GM13977 (cell line): ENCODE results near the gene HDGFL2.

ENCODE experiments used
- DNase-seq: peaks from one replicate; pipeline ENCODE4 v3.0.0; 2012; ENCODE audit warnings: low spot score
- CTCF ChIP-seq: IDR thresholded peaks from 2 replicates; pipeline ENCODE4 v1.5.1; 2012; ENCODE audit warnings: mild to moderate bottlenecking, control low read depth; ENCODE audit not compliant: insufficient read depth; ENCODE audit errors: extremely low read depth, missing control alignments
- in situ Hi-C: fragments of 300-500 bp; cut with MboI; formaldehyde crosslinking; loops from one replicate; pipeline ENCODE4 v1.12.0; 2022; ENCODE audit warnings: low sequenced_read_pairs, low pct_unique_long_range_greater_than_20kb, mixed read lengths, inconsistent platforms; ENCODE audit not compliant: unreplicated experiment

HDGFL2 gene

GRCh38 chr19:4497770-4498389, 25.8 kb downstream of the HDGFL2 start:
- in situ Hi-C loops, result no loop called here
- DNase-seq, result no peak
- TF ChIP-seq CTCF, result no peak

GRCh38 chr19:4498694-4499093, 26.6 kb downstream of the HDGFL2 start:
- no peak for TF ChIP-seq CTCF
- in situ Hi-C loops, result no loop called here
- no peak for DNase-seq

DNA sequence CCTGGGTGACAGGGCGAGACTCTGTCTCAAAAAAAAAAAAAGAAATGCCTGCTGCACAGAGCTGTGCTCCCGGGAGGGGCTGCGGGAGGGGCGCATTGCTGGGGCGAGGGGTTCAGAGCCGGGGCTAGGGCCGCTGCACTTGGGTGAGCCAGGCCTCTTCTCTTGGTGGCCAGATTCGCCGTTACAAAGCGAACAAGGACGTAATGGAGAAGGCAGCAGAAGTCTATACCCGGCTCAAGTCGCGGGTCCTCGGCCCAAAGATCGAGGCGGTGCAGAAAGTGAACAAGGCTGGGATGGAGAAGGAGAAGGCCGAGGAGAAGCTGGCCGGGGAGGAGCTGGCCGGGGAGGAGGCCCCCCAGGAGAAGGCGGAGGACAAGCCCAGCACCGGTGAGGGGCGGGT, 27.2 kb downstream of the HDGFL2 start:
- DNase-seq, result no peak
- no peak for TF ChIP-seq CTCF
- in situ Hi-C loops, result no loop called here

DNA sequence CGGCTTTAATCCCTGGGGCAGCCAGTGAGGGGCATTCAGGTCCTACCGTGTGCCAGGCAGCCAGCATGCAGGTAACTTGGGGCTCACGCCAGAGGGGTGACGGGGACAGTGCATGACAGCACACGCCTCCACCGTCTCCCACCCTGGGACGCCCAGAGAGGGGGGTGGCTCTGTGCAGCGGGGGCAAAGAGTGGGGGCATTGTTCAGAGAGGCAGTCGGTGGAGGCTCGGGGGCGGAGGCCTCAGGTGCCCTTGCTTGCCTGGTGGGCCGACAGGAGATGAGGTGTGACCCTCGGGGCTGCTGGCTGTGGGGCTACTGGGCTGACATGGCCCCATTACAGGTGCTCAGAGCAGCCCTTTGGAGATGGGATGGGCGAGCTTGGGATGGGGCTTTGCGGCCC, 27.8 kb downstream of the HDGFL2 start:
- no peak for TF ChIP-seq CTCF
- in situ Hi-C loops, result no loop called here
- no peak for DNase-seq

GRCh38 chr19:4500841-4501591, 28.9 kb downstream of the HDGFL2 start:
- TF ChIP-seq CTCF, result no peak
- in situ Hi-C loops, result no loop called here
- no peak for DNase-seq

DNA sequence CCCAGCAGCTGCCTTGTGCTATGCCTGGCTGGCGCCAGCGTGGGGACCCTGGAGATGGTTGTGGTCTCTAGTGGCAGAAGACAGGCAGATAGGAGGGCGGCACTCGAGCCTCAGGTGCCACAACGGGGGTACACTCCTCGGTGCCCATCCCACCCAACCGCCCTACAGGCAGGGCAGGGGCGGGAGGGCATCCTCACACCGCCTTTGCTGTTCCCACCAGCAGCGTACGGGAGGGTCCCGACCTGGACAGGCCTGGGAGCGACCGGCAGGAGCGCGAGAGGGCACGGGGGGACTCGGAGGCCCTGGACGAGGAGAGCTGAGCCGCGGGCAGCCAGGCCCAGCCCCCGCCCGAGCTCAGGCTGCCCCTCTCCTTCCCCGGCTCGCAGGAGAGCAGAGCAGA, 29.6 kb downstream of the HDGFL2 start:
- DNase-seq, result no peak
- no peak for TF ChIP-seq CTCF
- in situ Hi-C loops, result no loop called here
